ENCODE results near the gene CYP20A1. TPM values are rescaled to one million over a fixed set of nuclear protein-coding genes. Genes with fewer than 3 reads are reported as not detected.
"Not testable (repeated sequence)": the region's sequence is repeated elsewhere in the genome, so short reads cannot be mapped to it uniquely, and the experiment has no call there.

CYP20A1 gene
- 10 to 100 TPM in 1 of 3 donors, 1 to 10 TPM in 2; 8.4 to 15.4 (median 9.0) TPM for polyA plus RNA-seq

DNA sequence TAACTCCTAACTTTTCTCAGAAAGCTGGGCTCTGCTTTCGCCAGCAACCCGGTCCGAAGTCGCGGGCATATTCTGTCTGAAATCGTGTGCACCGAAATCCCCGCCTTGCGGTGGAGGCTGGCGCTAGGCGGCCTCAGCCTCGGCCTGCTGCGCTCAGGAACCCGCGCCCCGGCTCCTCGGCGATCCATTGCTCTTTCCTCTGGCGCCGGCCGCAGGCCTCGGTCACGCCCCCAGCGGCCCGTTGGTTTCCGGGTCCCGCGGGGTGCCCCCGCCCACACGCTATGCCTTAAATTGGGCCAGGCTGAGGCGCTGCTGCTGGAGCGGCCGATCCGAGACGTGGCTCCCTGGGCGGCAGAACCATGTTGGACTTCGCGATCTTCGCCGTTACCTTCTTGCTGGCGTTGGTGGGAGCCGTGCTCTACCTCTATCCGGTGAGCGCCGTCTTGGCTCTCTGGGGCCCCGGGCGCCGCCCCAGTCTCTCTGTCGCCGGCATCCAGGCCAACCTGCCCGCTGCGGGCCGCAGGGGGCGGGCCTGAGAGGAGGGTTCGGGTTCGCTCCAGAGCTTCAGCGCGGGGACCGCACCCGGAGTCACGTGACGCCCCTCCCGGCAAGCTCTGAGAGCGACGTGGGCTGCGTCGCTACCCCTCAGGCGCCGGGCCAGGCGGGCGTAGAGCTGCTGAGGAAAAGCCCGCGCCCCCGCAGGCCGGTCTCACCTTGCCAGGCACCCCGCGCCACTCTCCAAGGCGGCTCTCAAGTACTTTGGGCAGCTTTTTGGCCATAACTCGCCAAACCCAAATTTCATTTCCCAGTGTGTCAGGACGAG, at the start of gene CYP20A1:
Gene CYP20A1 (plus strand): TSS at position 315 of the 823 bp plus-strand sequence. CDS start 45 bp downstream, at position 360.
- peak within 1 kb of the TSS; percentile 58 for H3K27ac ChIP-seq (ENCODE audit: low read depth, low read length)
- WGBS, 3 donors: 0 to 1% (median 0%) methylated on average over 77 to 80 of the region's 80 CpGs

- not testable (repeated sequence) for H3K27ac ChIP-seq (ENCODE audit: low read depth, low read length)
- WGBS, 3 donors: 94 to 97% (median 97%) methylated on average over 13 to 15 of the region's 17 CpGs
These were observed 48.3 kb upstream of the CYP20A1 start for GRCh38 chr2:203190547-203190946.

- WGBS, 3 donors: 93 to 98% (median 96%) methylated on average over 6 of the region's 6 CpGs
- H3K27ac ChIP-seq (ENCODE audit: low read depth, low read length): not testable (repeated sequence)
These were observed 47.8 kb upstream of the CYP20A1 start for GRCh38 chr2:203191026-203191425.

DNA sequence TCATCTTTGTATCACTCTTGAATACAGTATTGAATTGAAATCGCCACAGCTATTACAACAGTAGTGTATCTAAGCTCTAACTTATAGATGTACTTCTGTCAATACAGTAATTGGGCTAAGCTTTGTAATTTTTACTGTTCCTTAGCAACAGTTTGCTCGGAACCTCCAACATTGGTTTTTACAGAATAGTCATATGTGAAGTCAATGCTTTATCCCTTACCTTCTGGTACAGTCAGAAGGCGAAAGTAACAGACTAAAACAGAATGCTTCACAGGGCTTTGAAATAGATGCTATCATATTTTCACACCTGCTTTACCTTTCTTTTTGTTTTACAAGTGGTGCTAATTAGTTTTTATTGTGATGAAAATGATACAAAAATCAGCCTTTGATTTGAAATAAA, 46.9 kb upstream of the CYP20A1 start:
- H3K27ac ChIP-seq (ENCODE audit: low read depth, low read length): no peak overlapping the region
- WGBS, 3 donors: 93 to 96% (median 95%) methylated on average over 3 of the region's 3 CpGs

DNA sequence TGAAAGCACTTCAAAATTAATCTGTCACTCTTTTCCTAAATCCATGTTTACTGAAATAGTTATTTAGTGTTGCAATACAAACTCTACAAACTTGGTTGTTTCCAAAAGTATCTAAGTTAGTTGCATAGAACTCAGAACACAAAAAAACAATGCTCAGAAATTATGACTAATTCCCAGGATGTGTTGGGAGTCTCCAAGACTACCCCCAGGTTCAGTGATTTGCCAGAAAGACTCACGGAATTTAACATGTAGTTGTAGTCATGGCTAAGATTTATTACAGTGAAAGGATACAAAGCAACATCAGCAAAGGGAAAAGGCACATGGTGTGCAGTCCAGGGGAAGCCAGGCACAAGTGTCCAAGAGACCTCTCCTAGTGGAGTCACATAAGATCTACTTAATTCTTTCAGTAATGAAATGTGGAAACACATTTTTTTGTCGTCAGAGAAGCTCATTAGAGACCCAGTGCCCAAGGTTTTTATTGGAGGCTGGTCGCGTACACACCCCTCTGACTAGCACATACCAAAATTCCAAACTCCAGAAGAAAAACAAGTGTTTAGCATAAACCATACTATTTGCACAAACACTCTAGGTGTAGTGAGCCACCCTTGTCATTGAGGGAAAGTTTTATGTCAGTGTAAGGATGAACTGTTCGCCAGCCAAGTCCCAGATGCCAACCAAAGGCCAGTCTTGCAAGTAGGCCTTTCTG, 43.3 kb upstream of the CYP20A1 start:
- 89 to 93% (median 90%) methylated on average over 5 of the region's 5 CpGs for WGBS, 3 donors
- H3K27ac ChIP-seq (ENCODE audit: low read depth, low read length): no peak overlapping the region

GRCh38 chr2:203200866-203201265, 38.0 kb upstream of the CYP20A1 start:
- no peak overlapping the region for H3K27ac ChIP-seq (ENCODE audit: low read depth, low read length)

DNA sequence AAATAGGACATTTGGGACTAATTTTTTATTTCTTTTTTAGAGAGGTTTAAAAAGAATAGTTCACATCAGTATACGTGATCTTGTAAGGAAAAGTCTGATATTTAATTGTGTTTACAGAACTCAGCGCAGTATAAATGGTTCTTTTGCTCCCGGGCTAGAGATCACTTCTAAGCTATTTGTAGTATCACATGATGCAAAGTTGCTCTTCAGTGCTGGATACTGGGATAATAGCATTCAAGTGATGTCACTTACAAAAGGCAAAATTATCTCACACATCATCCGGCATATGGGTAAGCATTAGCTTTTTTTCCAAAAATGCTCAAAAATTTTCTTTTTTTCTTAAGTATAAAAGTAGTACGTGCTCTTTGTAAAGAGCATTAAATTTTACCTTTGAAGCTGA, 37.4 kb upstream of the CYP20A1 start:
- H3K27ac ChIP-seq (ENCODE audit: low read depth, low read length): no peak overlapping the region
- WGBS, 3 donors: 89 to 94% (median 93%) methylated on average over 5 of the region's 5 CpGs

DNA sequence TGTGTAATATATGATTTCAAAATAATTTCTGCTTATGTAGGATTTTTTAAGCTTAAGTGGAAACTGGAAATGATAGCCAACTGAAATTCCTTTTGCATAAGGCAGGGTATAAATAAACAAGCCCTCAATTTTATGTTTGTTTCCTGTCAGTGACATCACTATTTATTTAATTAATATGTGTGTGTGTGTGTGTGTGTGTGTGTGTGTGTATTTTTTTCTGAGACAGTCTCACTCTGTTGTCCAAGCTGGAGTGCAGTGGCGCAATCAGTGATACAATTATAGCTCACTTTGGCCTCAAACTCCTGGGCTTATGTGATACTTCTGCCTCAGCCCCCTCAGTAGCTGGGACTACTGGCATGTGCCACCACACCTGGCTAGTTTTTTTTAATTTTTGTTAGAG, 29.3 kb upstream of the CYP20A1 start:
- no peak overlapping the region for H3K27ac ChIP-seq (ENCODE audit: low read depth, low read length)
- WGBS, 3 donors: 89 to 100% (median 93%) methylated on average over 1 of the region's 1 CpG

GRCh38 chr2:203225423-203226039, 13.3 kb upstream of the CYP20A1 start:
- WGBS, 3 donors: 95 to 99% (median 97%) methylated on average over 2 of the region's 2 CpGs
- H3K27ac ChIP-seq (ENCODE audit: low read depth, low read length): no peak overlapping the region

- 75 to 87% (median 78%) methylated on average over 2 of the region's 2 CpGs for WGBS, 3 donors
- H3K27ac ChIP-seq (ENCODE audit: low read depth, low read length): not testable (repeated sequence)
These were observed 9.1 kb upstream of the CYP20A1 start for GRCh38 chr2:203229674-203230073.

DNA sequence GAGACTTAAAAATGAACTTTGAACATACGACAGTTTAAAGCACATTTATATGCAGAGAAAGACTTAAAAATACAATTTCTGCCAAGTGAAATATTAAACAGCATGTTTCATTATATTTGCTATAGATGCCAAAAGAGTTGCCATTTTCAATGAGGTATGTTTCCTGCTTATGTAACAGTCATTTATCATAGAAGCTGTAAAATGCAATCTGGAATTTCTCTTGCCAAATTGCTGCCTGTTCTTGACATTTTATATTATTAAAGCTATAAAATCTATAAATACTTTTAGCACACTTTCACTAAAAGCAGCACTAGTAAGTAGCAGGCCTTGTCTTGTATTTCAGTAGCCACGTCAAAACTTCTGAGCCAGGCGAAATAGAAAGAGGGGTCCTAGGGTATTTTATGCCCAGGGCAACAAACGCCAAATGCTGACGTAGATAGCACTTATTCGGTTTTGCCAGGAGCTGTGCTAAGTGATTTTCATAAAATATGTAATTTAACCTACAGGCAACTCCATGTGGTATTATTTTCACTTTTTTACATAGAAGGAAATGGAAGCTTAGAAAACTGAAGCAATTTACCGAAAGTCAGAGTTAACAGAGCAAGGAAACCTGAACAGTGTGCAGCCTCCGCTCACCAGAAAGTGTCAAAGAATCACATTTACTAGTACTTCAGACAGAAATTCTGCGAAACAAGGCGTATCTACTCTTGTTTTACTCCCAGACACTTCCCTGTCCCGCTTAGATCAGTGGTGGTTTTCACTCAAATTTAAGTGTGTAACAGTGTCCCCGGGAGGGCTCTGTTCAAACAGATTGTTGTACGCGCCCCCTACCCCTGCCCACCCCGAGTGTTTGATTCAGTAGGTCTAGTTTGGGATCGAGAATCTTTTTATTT, 1.2 kb upstream of the CYP20A1 start:
- H3K27ac ChIP-seq (ENCODE audit: low read depth, low read length): no peak overlapping the region
- WGBS, 3 donors: 84 to 90% (median 86%) methylated on average over 16 of the region's 16 CpGs

- H3K27ac ChIP-seq (ENCODE audit: low read depth, low read length): no peak overlapping the region
- WGBS, 3 donors: 20 to 22% (median 21%) methylated on average over 22 of the region's 22 CpGs
These were observed 520 bp upstream of the CYP20A1 start for GRCh38 chr2:203238292-203238703.

- no peak overlapping the region for H3K27ac ChIP-seq (ENCODE audit: low read depth, low read length)
- 75 to 77% (median 76%) methylated on average over 5 of the region's 5 CpGs for WGBS, 3 donors
These were observed 1.7 kb downstream of the CYP20A1 start for GRCh38 chr2:203240491-203240890.

GRCh38 chr2:203242518-203242917, 3.7 kb downstream of the CYP20A1 start:
- H3K27ac ChIP-seq (ENCODE audit: low read depth, low read length): no peak overlapping the region
- WGBS, 3 donors: 94 to 98% (median 97%) methylated on average over 6 of the region's 6 CpGs

- WGBS, 3 donors: 89 to 97% (median 94%) methylated on average over 3 of the region's 3 CpGs
- no peak overlapping the region for H3K27ac ChIP-seq (ENCODE audit: low read depth, low read length)
These were observed 7.8 kb downstream of the CYP20A1 start for GRCh38 chr2:203246646-203247045.

DNA sequence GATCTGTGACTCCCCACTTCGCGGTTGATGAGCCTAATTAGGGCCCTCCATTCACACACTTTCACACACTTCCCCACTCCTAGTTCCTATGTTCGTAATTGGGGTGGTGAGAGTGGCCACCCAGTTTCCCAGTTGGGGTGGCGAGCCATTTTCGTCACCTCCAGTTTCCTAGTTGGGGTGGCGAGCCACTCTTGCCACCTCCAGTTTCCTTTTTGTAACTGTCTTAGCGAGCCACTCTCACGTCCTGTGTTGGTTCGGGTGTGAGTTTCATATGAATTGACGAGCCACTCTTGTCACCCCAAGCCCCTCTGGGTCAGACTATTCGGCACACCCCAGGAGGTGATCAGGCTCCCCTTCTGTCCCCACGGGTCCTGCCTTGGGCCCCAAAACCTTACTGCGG, 14.0 kb downstream of the CYP20A1 start:
- 77 to 98% (median 80%) methylated on average over 13 of the region's 13 CpGs for WGBS, 3 donors

GRCh38 chr2:203253422-203254095, 14.7 kb downstream of the CYP20A1 start:
- not testable (repeated sequence) for H3K27ac ChIP-seq (ENCODE audit: low read depth, low read length)
- 68 to 90% (median 85%) methylated on average over 10 of the region's 10 CpGs for WGBS, 3 donors

More for the DNA sequence above, 14.0 kb downstream of the CYP20A1 start:
- H3K27ac ChIP-seq (ENCODE audit: low read depth, low read length): no peak overlapping the region

Data from adipose tissue (tissue), 3 donors.